GM18951 (cell line): ENCODE measurements around the gene BET1L.
A peak's percentile ranks its signal among the peaks of the same experiment; 100 is the strongest.

ENCODE experiments used
- POLR2A ChIP-seq: IDR thresholded peaks from 4 replicates; pipeline ENCODE4 v1.6.1; 2011; ENCODE audit warnings: mild to moderate bottlenecking; ENCODE audit not compliant: insufficient read length, insufficient read depth; ENCODE audit errors: extremely low read depth
- in situ Hi-C: fragments of 300-500 bp; cut with MboI; formaldehyde crosslinking; loops from one replicate; pipeline ENCODE4 v1.12.0; 2022; ENCODE audit warnings: low sequenced_read_pairs, mixed read lengths, inconsistent platforms; ENCODE audit not compliant: unreplicated experiment

BET1L gene

DNA sequence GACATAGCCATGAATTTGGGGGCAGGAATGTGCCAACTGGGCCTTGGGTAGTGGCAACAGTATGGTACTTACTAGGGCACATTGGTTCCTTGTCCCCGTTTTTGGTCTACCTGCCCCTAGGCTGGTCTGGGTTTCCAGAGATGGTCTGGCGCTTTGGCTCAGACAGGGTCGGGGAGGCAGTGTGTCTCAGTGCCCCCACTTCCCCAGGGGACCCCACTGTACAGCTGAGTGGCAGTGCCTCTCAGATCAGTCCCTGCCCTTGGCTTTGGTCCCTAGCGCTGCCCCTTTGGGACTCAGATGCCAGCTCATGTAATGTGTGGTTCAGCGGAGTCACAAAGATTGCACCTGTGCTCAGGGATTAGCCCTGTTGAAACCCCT, 3.6 kb upstream of the BET1L start:
- TF ChIP-seq POLR2A = no peak
- in situ Hi-C loops = no loop called here

DNA sequence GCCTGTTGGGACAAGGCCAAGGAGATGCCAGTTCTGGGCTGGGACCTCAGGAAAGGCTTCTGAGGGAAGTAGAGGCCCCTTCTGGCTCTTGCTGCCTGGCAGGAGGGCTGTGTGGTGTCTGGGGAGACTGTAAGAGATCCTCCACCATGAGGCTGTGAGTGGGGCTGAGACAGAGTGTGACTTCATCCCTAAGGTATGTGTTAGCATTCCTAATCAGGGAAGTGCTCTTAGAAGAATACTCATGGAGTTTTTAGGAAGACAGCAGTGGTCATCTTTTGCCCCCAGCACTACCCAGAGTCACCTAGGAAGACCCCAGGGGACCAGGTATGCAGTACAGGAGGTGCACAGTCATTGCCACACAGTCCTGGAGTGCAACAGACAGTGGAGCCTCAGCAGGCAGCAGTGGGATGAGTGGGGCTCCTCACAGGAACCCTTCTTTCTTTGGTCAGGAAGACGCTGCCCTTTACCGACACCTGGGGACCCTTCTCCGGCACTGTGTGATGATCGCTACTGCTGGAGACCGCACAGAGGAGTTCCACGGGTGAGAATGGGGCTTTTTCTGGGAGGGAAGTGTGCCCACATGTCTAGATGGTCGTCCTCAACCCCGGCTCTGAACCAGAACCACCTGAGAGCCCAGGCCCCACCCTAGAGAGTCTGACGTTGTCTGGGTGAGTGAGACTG, 3.1 kb upstream of the BET1L start:
- in situ Hi-C loops = no loop called here

DNA sequence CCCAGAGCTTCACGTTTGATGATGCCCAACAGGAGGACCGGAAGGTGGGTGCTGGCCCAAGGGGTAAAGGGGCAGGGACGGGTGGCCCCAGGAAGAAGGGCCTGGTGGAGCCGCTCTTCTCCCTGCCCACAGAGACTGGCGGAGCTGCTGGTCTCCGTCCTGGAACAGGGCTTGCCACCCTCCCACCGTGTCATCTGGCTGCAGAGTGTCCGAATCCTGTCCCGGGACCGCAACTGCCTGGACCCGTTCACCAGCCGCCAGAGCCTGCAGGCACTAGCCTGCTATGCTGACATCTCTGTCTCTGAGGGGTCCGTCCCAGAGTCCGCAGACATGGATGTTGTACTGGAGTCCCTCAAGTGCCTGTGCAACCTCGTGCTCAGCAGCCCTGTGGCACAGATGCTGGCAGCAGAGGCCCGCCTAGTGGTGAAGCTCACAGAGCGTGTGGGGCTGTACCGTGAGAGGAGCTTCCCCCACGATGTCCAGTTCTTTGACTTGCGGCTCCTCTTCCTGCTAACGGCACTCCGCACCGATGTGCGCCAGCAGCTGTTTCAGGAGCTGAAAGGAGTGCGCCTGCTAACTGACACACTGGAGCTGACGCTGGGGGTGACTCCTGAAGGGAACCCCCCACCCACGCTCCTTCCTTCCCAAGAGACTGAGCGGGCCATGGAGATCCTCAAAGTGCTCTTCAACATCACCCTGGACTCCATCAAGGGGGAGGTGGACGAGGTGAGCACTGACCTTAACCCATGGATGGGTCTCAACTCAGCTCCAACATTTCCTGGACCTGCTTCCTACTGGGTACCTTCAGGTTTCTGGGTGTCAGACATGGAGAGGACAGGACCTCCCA, 2.3 kb upstream of the BET1L start:
- TF ChIP-seq POLR2A = no peak
- in situ Hi-C loops = no loop called here

More for the DNA sequence above, 3.1 kb upstream of the BET1L start:
- TF ChIP-seq POLR2A = no peak

DNA sequence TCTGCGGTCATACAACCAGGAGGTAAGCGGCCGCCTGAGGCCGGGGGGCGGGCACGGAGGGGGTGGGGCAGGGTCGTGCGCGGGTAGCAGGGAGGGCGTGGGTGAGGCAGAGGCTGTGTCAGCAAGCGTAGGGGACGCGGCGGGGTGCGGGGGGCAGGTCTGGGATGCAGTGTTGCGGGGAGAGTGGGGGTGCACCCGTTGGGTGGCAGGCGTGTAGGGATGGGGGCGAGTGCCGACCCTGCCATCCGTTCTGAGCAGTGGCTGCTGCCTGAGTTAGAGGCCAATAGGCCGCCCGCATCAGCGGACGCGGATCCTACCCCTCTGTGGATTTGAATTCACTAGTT, 1.7 kb upstream of the BET1L start:
- in situ Hi-C loops = no loop called here
- no peak for TF ChIP-seq POLR2A

DNA sequence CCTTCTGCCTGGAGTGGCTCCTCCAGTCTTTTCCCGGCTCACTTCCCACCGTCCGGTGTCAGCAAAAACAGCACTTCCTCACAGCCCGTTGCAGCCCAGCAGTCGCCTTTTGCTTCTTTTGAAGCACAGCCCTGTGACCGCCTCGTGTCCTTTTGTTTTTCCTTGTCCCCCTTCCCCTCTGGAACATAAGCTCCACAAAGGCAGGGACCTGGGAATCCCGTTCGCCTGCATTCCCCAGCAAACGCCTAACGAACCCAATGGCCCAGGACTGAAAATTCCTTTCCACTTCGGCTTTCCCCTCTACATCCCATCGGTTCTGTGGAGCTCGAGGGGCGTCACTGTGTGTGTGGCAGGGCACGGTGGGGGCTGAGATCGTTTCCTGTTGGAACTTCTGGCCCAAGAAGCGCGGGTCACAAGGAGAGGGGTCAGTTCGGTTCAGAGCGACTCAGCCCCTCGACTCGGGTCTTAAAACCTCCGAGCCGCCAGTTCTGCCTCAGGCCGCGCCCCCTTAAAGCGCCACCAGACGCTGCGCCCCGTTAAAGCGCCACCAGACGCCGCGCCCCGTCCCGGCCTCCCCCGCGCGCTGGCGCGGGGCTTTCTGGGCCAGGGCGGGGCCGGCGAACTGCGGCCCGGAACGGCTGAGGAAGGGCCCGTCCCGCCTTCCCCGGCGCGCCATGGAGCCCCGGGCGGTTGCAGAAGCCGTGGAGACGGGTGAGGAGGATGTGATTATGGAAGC, 1.1 kb upstream of the BET1L start:
- in situ Hi-C loops = no loop called here

DNA sequence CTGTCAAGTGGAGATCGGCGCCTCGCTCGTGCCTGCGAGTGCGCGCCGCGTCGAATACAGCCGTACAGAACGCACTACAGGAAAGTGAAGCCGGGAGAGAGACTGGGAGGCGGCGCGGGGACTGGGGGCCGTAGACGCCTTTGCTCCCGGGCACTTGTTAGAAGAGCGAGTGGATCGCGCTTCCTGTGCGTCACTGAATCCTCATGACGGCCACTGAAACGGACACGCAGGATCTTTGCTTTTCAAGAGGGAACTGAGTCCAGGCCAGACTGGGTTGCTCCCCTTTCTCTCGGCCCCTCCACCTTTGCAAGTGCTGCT, 623 bp upstream of the BET1L start:
- no peak for TF ChIP-seq POLR2A
- in situ Hi-C loops = no loop called here

More for the DNA sequence above, 1.1 kb upstream of the BET1L start:
- peak; percentile 87 for TF ChIP-seq POLR2A

DNA sequence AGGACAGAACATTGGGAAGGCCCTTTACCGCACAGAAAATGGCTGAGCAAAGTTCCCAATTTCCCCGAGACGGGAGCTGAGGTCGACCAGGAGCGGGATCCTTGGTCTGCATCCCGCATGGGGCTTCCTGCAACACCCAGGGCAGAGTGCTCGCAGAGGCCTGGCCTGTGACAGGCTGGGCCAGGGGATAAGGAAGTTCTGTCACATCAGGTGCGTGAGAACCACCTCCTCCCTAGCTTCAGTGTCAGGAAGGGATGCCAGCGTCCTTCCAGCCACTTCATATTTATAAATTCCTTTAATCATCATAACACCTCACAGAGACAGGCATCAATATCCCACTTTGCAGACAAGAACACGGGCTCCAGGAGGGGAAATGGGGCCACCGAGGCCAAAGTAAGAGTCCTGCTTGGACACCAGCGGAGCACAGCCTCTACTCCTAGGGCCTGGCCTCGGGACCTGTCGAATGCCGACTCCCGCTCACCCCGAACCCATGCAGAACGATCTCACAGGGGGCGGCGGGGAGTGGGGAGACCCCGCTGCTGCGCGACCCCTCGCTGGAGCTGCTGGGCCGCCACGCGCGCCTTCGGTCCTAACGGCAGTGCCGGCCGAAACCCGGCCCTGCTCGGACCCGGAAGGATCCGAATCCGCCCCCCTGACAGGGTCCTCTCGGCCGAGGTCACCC, 532 bp downstream of the BET1L start:
- TF ChIP-seq POLR2A = no peak
- in situ Hi-C loops = no loop called here

DNA sequence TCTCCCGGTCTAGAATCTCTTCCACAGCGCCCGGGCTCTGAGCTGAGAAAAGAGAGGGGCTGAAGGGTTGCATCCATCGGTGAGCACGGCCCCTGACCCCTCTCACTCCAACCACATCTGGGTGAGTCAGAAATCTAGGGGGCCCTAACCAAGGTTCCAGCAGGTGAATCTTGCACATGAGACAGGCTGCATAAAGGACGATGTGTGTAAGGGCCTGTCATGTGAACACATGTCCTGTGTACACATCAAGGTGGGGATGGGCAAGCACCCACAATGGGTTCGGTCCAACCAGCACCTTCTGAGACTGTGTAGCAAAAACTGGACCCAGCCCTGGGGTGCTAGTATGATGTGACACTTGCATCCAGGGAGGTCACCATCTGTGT, 1.2 kb downstream of the BET1L start:
- TF ChIP-seq POLR2A = no peak
- in situ Hi-C loops = no loop called here

DNA sequence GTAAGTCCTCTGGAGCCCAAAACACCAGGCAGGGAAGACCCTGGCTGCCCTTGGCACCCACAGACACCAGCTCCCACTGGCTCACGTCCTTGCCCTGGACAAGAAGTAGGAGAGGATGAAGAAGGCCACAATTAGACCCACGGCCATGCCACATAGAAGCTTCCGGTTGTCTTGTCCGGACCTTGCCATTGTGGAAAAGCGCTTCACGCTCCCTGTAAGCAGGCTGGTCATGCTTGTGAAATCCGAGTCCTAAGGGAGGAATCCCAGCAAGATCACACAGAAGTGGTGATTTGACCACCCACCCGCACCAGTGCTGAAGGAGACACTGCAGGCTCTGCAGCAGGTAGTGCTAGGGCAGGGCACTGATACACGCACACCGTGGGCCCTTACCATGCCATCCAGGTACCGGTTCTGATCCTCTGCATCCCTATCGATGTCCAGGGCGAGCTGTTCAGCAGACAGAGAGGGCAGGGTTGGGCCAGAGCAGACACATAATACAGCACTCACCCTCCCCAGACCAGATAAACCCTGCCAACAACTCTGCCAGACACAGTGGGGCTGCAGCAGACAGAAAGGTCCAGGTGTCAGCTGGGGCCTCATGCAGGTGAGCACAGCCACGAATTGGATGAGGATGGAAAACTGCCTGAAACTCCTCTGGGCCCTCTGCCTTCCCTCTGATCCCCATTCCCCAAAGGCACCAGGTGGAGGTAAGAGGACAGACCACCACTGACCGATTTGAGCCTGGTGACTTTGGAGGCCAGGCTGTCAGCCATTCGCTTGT, 1.8 kb downstream of the BET1L start:
- in situ Hi-C loops = no loop called here

DNA sequence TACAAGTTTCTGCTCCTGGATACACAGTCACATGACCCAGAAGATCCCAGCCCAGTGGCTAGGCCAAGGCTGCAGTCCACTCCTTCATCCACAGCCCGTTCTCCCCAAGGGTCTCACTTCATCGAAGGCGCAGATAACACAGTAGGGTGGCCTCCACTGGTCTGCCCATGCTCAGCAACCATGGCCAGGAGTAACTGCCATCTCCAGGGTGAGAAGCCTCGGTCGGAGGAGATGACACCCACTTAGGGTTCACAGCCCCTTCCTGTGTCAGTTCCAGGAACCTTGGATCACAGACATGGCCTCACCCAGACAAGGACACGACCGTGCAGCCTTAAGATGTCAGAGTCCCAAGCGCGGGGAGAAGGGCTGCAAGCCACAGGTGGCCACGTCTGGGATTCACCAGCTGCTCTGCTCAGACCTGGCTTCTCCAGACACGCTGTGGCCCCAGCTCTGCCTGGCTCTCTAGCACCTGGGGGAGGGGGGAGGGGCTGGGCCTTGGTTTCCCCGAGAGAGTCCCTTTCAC, 2.6 kb downstream of the BET1L start:
- TF ChIP-seq POLR2A = no peak
- in situ Hi-C loops = no loop called here

More for the DNA sequence above, 1.8 kb downstream of the BET1L start:
- no peak for TF ChIP-seq POLR2A

DNA sequence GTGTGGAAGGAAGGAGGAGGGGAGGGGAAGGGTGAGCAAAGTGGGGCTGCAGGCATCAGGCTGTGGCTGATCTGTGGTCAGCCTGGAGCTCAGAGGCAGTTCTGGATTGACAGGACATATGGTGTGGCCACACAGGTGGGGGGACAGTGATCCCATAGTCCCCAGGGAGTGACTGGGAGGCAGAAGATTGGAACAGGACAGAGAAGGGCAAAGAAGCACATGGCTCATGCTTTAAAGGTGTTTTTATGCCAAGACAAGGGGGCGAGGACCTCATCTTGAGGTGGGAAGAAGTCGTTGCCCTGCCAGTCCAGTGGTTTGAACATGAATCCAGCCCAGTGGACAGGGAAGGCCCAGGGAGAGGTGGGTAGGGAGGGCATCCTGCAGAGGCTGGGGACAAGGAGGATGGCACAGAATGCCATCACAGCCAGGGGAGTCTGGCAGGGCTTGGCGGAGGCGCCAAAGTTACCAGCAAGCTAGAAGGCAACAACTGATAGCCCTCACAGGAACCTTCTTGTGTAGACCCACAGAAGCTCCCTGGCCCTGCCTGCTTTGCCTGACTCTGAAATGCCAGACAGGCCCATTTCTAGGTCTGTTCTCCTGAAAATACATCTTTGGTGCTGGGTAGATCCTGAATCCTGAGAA, 3.1 kb downstream of the BET1L start:
- in situ Hi-C loops = no loop called here

DNA sequence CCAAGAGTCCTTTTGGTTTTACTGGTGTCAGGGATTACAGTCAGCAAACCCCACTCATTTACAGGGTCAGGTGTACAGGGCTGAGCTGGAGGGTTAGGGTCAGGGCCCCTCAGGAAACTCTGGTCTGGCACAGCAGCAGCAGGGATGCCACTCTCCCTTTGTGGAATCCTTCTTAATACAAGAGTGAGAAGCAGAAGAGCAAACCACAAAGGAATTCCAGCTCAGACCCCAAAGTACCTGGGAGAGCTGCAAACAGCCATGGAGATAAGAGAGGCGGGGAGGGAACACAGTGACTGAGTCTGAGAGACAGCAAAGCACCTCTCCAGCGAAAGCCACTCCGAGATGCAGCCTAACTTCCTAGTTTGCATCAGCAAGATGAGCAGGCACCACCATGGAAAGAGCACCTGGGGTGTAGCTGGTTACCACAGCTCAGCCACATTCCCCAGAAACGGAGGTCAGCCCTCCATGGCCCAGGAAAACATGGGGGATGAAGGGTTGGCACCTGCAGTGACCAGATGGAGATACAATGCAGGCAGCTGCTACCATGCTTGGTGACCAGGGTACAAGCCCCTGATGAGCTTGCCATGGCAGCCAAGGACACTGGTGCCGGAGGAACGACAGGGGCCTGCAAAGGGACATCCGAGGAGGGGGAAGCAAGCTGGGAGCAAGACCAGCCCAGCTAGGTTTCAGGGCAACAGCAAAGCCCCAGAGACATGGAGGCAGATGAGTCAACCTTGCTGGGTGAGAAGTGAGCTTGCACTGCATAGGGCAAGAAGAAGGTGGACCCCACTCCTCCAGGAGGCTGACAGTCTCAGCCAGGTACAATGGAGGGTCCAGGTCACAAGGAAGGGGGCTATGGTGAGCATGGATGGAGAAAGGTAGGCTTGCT, 3.9 kb downstream of the BET1L start:
- no peak for TF ChIP-seq POLR2A
- in situ Hi-C loops = no loop called here

More for the DNA sequence above, 3.1 kb downstream of the BET1L start:
- TF ChIP-seq POLR2A = no peak
